DMS53 treated with DMSO at 0.1 percent for 48 hours (cell line): ENCODE results near the gene RBM7.

Source experiments
- DNase-seq: peaks from one replicate; lab custom pipeline; 2025; ENCODE audit not compliant: unreplicated experiment; lab: John Stamatoyannopoulos, UW

Gene RBM7

GRCh38 chr11:114396916-114397315, 3.5 kb upstream of the RBM7 start:
- DNase-seq: no peak

GRCh38 chr11:114397349-114397982, 3.0 kb upstream of the RBM7 start:
- peak; percentile 28 for DNase-seq

- no peak for DNase-seq
These were observed 2.1 kb upstream of the RBM7 start for GRCh38 chr11:114398303-114398920.

- peak; percentile 77 for DNase-seq
These were observed 813 bp upstream of the RBM7 start for GRCh38 chr11:114399490-114400215.

GRCh38 chr11:114400915-114401223, 403 bp downstream of the RBM7 start:
- DNase-seq: no peak

- no peak for DNase-seq
These were observed 845 bp downstream of the RBM7 start for GRCh38 chr11:114401311-114401710.

GRCh38 chr11:114412946-114413345, 12.5 kb downstream of the RBM7 start:
- no peak for DNase-seq

GRCh38 chr11:114413958-114414357, 13.5 kb downstream of the RBM7 start:
- no peak for DNase-seq

GRCh38 chr11:114416441-114416961, 16.0 kb downstream of the RBM7 start:
- DNase-seq: no peak

GRCh38 chr11:114426280-114426679, 25.8 kb downstream of the RBM7 start:
- no peak for DNase-seq

GRCh38 chr11:114430290-114430689, 29.8 kb downstream of the RBM7 start:
- DNase-seq: no peak

- DNase-seq: no peak
These were observed 32.4 kb downstream of the RBM7 start for GRCh38 chr11:114432893-114433292.

- DNase-seq: no peak
These were observed 32.9 kb downstream of the RBM7 start for GRCh38 chr11:114433376-114433775.

- DNase-seq: no peak
These were observed 37.8 kb downstream of the RBM7 start for GRCh38 chr11:114438303-114438702.

- peak; percentile 92 for DNase-seq
These were observed 39.0 kb downstream of the RBM7 start, which contains the start of gene REXO2 for GRCh38 chr11:114439229-114440120. REXO2 (plus strand) TSS chr11:114439467; CDS start chr11:114439529, 62 bp downstream.

GRCh38 chr11:114440121-114440860, 39.8 kb downstream of the RBM7 start:
- no peak for DNase-seq

GRCh38 chr11:114440971-114441763, 40.7 kb downstream of the RBM7 start:
- DNase-seq: no peak

- no peak for DNase-seq
These were observed 41.5 kb downstream of the RBM7 start for GRCh38 chr11:114441921-114442320.

- DNase-seq: no peak
These were observed 42.1 kb downstream of the RBM7 start for GRCh38 chr11:114442536-114442935.

- no peak for DNase-seq
These were observed 47.0 kb downstream of the RBM7 start for GRCh38 chr11:114447444-114447843.
